ENCODE data around the gene PJA1.

Gene PJA1

GRCh38 chrX:69144838-69145680 lies 20.2 kb downstream of the PJA1 start:
- no peak for DNase-seq (ENCODE audit: low read depth in 2 of 2, low spot score in 1 of 2)

GRCh38 chrX:69143530-69143929 lies 21.7 kb downstream of the PJA1 start:
- DNase-seq (ENCODE audit: low read depth in 2 of 2, low spot score in 1 of 2) = no peak

GRCh38 chrX:69142788-69143469 lies 22.3 kb downstream of the PJA1 start:
- DNase-seq (ENCODE audit: low read depth in 2 of 2, low spot score in 1 of 2) = no peak

GRCh38 chrX:69140837-69141236 lies 24.4 kb downstream of the PJA1 start:
- no peak for DNase-seq (ENCODE audit: low read depth in 2 of 2, low spot score in 1 of 2)

GRCh38 chrX:69139516-69139915 lies 25.7 kb downstream of the PJA1 start:
- no peak for DNase-seq (ENCODE audit: low read depth in 2 of 2, low spot score in 1 of 2)

GRCh38 chrX:69138512-69138911 lies 26.7 kb downstream of the PJA1 start:
- no peak for DNase-seq (ENCODE audit: low read depth in 2 of 2, low spot score in 1 of 2)

- DNase-seq (ENCODE audit: low read depth in 2 of 2, low spot score in 1 of 2) = no peak
These were observed 27.2 kb downstream of the PJA1 start for GRCh38 chrX:69138118-69138390.

GRCh38 chrX:69137371-69138117 lies 27.7 kb downstream of the PJA1 start:
- DNase-seq (ENCODE audit: low read depth in 2 of 2, low spot score in 1 of 2) = no peak

GRCh38 chrX:69136546-69137331 lies 28.5 kb downstream of the PJA1 start:
- no peak for DNase-seq (ENCODE audit: low read depth in 2 of 2, low spot score in 1 of 2)

- DNase-seq (ENCODE audit: low read depth in 2 of 2, low spot score in 1 of 2) = no peak
These were observed 31.2 kb downstream of the PJA1 start for GRCh38 chrX:69133921-69134542.

GRCh38 chrX:69131886-69132285 lies 33.4 kb downstream of the PJA1 start:
- no peak for DNase-seq (ENCODE audit: low read depth in 2 of 2, low spot score in 1 of 2)

GRCh38 chrX:69130439-69130838 lies 34.8 kb downstream of the PJA1 start:
- no peak for DNase-seq (ENCODE audit: low read depth in 2 of 2, low spot score in 1 of 2)

GRCh38 chrX:69128588-69128987 lies 36.7 kb downstream of the PJA1 start:
- DNase-seq (ENCODE audit: low read depth in 2 of 2, low spot score in 1 of 2) = no peak

GRCh38 chrX:69127466-69127865 lies 37.8 kb downstream of the PJA1 start:
- no peak for DNase-seq (ENCODE audit: low read depth in 2 of 2, low spot score in 1 of 2)

GRCh38 chrX:69126642-69127041 lies 38.6 kb downstream of the PJA1 start:
- DNase-seq (ENCODE audit: low read depth in 2 of 2, low spot score in 1 of 2) = no peak

- DNase-seq (ENCODE audit: low read depth in 2 of 2, low spot score in 1 of 2) = no peak
These were observed 40.2 kb downstream of the PJA1 start for GRCh38 chrX:69125094-69125493.

GRCh38 chrX:69124108-69124507 lies 41.1 kb downstream of the PJA1 start:
- no peak for DNase-seq (ENCODE audit: low read depth in 2 of 2, low spot score in 1 of 2)

- DNase-seq (ENCODE audit: low read depth in 2 of 2, low spot score in 1 of 2) = no peak
These were observed 41.8 kb downstream of the PJA1 start for GRCh38 chrX:69123481-69123880.

- no peak for DNase-seq (ENCODE audit: low read depth in 2 of 2, low spot score in 1 of 2)
These were observed 43.8 kb downstream of the PJA1 start for GRCh38 chrX:69121321-69122000.

- no peak for DNase-seq (ENCODE audit: low read depth in 2 of 2, low spot score in 1 of 2)
These were observed 44.8 kb downstream of the PJA1 start for GRCh38 chrX:69120476-69120875.

Data from stimulated activated CD8-positive, alpha-beta memory T cell treated with anti-CD3 and anti-CD28 coated beads, Interleukin-4, amount 100 ng/mL, for 1 hour (primary cell).